HG03575 (cell line): ENCODE data around the gene POC5.

Source experiments
- ATAC-seq: cut with Tn5 transposase; IDR thresholded peaks from one replicate; pipeline ENCODE4 v1.9.1; 2021; ENCODE audit not compliant: unreplicated experiment, insufficient number of reproducible peaks, low FRiP score; ENCODE audit errors: extremely low read depth

POC5 gene

DNA sequence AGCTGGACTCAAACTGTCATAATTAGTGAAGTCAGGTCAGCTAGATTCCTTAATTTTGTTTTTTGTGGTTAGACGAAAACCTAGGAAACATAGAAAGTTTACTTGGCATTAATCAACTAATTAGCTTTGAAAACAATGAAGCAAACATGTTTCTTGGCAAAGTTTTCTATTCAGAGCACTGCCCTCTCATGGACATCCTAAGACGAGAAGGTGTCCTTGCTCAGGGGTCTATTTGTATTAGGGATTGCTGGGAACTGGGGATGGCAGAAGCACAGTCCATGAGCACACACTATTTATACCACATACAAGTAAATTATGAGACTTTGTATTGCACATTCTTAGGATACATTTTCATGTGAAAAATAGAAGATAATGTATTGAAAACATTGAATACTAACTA lies 49.7 kb downstream of the POC5 start:
- no peak for ATAC-seq

DNA sequence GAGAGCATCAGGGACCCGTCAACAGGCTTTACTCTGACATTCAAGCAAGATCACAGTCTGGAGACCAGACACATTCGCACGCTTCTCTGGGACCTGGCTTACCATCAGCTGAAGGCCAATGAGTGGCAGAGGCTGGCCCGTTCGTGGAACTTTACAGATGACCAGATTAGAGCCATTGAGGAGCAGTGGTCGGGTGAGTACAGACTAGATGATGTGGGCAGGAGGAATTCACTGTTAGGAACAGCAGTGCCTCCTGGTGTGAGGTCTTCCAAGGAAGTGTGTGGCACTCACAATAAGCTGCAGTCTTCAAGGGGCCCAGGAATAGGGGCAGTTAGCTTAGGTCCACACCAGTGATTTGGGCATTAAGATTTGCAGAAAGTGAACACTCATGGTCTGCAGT lies 50.4 kb downstream of the POC5 start:
- ATAC-seq = no peak

DNA sequence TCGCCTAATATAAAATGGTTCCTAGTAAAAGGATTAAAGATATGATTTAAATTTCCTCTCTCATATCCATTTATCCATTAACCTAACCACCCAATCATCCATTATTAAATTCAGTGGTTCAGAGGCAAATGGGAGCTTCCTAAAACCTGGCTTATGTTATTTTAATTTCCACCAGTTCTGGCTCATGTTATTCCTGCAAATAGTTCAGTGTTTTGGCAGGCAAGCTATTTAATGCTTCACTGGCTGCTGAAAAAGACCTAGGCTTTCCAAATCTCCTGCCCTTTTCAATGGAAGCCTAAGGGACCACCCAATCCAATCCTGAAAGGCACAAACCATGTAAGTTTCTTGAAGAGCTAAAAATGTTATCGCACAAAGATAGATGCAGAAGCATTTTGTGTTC lies 52.3 kb downstream of the POC5 start:
- ATAC-seq = no peak

DNA sequence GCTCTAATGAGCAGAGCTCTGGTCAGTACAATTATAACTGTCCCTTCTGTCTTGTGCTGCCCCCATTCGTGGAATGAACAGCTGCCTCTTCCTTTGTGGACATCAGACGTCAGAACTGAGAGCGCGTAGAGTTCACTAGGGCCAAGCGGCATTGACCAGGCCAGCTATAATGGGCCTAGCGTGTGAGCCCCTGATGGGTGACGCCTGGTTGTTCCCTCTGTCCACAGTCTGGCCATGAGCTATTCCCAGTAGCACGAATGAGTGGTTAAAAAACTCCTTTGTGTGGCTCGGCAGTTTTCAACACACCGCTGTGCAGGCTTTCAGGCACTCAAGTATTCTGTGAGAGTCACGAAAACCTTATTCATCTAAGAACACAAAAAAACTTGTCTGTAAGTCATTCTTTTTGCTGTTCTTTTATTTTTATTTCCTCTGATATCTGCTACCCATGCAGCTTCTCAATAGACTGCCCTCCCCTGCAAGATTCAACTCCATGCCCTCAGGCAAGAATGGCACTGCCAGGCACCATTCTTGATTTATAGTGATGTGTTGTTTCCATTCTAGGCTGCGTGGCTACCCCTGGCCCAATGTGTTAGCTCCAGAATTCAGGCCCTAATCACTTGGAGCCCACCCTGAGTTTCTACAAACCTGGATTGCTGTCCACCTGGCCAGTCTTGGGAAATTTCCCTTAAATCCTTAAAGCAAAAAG lies 53.5 kb downstream of the POC5 start:
- ATAC-seq = no peak

DNA sequence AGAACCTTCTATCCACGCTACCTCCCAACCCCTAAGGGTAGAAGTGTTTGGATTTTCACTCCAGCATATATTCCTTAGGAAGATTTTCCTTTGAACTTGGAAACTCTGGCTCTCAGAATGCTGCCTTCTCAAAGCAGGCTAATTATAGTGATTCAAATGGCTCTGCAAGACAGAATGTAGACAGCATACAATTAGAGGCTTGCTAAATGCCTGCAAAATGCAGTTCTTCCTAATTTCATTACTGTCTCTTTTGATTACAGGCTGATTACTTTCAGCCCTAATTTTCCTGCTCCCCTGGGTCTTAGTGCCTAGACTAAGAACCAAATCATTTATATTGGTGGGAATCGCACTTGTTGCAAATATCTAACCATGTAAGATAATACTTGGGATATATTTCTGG lies 55.2 kb downstream of the POC5 start:
- ATAC-seq = no peak

DNA sequence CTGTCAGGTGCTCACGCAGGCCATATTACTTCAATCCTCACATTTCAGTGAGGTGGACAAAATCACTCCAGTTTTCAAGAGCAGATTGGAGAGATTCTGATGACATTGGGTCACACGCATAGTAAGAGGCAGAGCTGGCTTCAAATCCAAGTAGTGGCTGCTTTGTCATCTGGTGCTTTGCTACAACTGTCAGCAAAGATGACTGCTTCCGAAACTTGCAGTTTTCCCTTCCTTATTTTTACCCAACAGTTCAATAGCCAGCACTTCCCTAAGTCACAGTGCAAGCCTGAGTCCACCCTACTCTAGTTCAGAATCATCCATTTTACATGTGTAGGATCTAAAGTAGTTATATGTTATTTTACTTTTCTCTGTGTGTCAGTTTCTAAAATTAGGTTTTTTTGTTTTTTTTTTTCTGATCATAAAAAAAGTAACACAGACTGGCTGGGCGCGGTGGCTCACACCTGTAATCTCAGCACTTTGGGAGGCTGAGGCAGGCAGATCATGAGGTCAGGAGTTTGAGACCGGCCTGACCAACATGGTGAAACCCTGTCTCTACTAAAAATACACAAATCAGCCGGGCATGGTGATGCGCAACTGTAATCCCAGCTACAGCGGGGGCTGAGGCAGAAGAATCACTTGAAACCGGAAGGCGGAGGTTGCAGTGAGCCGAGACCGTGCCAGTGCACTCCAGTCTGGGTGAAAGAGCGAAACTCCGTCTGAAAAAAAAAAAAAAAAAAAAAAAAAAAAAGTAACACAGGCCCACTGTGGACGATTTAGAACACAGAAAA lies 56.4 kb downstream of the POC5 start:
- no peak for ATAC-seq

DNA sequence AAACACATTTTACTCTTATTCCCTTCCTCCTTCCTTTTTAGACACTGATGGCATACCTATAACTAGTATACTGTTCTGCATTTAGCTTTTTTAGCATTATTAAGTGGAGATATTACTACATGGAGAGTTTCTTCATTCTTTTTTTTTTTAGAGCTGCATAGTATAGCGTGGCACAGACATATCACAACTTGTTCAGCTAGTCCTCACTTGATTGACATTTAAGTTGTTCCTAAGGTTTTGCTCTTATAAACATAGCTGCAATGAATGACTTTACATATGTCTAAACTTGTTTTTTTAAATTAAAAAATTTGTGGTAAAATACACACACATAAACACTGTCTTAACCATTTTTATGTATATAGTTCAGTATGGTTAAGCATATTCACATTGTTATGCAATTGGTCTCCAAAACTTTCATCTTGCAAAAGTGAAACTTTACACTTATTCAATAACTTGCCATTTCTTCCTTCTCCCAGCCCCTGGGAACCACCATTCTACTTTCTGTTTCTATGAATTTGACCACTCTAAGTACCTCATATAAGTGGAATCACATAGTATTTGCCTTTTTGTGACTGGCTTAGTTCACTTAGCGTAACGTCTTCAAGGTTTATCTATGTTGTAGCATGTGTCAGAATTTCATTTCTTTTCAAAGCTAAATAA lies 57.3 kb downstream of the POC5 start:
- ATAC-seq = no peak

DNA sequence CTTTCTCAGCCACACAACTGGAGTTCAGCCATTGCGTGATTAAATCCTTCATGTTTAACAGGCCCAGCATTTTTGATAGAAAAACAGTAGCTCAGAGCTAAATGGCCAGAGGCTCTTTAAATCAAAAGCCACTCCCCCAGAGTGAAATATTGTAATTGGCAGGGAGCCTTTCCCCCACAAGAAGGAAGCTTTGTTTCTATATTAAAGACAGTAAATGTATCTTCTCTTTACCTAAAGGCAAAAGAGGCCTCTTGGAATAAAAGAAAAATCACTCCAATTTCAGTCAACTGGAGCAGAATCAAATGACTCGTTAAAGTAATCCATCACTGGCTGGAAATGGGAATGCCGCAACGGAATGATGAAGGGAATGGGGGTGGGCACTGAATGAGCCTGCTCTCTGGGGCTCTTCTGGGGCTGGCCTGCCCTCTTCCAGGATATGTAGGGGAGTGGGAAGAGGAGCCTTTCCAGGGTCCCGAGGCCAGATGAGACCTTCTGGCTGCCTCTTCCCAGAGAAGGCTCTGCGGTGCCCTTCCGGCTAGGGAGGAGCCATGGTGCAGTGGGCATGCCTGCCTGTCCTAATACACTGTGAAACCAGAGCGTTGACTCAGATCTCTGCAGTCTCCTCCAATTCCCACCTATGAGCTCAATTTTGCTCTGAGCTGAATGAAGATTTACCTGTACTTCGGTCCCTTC lies 60.8 kb downstream of the POC5 start:
- no peak for ATAC-seq

DNA sequence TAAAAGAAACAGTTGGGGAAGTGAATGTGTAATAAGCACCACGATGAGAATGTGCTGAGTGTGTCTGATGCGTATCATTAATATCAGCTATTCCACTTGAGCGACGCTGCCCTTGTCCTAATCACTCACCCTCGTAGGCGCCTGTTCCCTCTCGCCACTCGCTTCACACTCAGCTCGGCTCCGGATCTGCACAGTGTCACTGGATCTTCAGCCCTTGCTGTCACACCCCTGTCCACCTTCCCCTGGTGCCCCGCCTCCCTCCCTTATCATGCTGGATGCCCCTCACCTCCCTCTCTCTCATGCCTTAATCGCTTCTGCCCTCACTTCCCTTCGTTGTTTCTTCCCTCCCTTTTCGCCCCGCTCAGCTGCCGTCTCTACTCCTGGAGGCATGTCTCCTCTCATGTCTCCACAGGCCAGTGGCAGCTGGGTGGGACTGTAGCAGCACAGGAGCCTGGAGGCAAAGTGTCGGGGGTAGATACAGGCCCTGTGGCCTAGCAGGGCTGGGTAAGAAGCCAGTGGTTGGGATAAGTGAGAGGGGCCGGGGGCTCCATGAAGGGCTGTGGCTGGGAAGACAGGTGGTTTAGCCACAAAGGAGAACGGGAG lies 62.4 kb downstream of the POC5 start:
- ATAC-seq = no peak

DNA sequence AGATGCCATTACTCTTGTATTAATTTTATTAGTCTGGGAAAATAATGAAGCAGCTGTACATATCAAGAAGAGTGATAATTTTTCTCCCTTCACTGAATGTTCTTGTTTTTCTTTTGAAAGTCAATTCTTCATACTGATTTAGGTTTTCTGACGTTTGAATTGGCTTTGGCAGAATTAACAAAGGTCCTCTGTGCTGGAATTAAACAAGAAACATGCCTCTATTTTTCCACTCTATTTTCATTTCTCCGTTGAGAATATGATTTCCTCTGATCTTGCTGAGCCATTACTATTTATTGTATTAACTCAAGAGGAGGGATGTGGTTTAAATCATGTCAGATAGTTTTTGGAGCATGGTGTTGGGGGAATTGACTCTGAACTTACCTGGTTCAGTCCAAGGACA lies 63.7 kb downstream of the POC5 start:
- no peak for ATAC-seq

DNA sequence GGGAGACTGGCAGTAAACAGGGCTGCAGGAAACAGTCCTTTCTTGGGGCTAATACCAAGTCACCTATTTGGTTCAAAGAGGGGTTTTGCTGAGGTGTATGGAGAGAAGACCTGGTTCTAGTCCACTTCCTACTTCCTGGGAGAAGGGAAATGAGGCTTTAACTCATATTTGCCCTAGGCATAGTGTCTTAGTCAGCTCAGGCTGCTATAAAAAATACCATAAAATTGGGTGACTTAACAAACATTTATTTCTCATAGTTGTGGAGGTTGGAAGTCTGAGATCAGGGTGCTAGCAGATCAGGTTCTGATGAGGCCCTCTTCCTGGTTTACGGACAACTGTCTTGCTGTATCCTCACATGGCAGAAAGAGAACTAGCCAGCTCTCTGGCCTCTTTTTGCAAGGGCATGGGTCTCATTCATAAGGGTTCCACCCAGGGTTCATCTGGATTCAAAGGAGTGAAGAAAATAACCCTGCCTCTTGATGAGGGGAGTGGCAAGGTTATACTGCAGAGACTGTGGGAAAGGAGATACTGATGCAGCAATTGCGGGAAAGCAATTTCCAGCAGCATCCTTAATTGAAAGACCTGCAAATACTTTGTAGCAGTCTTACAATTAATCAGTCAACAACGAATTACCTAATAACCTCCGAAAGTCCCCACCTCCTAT lies 65.5 kb downstream of the POC5 start:
- no peak for ATAC-seq

DNA sequence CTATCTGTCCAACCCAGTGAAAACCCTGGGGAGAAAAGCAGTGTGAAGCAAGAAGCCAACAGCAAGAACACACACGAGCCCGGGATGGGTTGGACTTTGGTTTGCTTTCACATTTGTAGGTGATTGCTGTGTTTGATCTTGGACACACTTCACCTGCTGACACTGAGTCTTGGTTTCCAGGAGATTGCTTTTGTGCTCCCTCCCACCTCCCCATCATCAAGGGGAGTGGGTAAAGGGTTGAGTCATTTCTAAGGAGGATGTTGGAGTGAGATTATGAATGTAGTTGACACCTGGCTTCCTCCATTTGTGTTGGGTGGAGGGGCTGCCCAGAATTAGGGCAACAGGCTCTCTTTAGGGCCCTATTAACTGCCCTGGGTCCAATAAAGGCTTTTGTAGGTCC lies 68.5 kb downstream of the POC5 start:
- ATAC-seq = no peak

DNA sequence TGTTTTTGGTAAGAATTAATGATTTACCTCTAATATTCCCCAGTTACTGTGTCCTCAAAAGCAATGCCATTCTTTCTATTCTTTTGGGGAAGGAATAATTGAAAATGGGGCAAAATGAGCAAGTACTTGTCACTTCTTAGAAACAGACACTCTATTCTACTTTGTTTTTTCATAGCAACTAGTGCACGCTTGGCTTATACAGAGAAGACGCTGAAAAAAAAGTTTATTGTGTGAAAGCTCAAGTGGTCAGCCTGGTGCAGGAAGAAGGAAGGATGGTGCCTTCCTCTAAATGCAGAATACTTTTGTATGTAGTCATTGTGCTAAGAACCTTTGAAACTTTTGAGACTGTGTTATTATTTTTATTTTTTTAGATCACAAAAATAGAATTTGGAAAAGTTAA lies 76.4 kb downstream of the POC5 start:
- ATAC-seq = no peak

DNA sequence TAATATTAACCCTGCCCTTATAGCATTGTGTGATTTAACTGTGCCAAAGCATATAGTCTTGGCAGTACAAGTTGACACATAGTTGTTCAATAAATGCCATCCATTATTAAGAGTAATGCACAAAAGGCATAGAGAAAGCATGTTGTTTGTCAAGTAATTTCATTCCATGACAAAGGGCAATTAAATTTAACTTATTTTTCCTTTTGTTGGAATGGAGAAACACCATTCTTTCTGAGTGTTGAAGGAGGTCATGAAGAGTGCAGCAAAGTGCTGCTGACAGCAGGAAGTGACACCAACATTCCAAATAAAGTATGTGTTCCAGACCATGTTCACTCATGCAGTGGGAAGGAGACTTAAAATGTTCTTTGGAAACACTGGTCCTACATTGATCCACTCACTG lies 76.8 kb downstream of the POC5 start:
- no peak for ATAC-seq

DNA sequence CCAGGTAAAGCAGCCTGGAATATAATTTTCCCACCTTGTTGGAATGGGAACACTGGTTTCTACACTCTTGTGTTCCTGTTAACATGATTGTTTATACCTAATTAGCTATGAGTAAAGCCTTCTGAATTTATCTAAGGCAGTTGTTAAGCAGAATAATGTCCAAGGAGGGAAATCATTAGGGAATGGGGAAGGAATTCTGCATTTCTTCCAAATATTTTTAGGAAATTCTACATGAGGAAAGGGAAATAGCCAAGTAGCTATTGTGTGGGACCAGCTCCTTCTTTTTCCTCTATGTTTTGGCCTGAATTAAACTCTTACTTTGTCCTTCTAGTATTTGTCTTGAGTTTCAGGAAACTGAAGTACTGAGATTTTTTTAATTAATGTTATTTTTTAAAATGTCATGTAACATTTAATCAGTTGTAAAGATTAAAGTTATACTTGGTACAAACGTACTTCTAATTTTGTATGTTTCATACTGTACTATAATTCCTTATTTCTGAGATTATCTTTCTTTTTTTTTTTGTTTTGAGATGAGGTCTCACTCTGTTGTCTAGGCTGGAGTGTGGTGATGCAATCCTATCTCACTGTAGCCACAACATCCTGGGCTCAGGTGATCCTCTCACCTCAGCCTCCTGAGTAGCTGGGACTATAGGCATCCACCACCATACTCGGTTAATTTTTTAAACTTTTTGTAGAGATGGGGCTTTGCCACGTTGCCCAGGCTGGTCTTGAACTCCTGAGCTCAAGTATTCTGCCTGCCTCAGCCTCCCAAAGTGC lies 77.5 kb downstream of the POC5 start:
- ATAC-seq = no peak

DNA sequence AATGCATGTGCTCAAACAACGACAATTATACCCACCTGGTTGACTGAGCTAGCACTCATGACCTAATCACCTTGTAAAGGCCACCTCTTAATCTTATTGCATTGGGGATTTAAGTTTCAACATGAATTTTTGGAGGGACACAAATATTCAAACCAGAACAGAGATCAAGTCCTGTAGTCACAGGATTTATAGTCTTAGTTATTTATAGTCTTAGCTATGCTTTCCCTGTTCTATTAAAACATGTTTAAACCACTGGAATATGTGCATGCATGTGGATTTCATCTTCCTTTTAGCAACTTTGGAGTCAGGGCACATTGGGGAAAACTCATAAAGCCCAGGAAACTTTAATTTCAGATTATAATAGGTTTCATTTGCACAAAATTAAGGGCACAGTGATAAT lies 79.3 kb downstream of the POC5 start:
- no peak for ATAC-seq

DNA sequence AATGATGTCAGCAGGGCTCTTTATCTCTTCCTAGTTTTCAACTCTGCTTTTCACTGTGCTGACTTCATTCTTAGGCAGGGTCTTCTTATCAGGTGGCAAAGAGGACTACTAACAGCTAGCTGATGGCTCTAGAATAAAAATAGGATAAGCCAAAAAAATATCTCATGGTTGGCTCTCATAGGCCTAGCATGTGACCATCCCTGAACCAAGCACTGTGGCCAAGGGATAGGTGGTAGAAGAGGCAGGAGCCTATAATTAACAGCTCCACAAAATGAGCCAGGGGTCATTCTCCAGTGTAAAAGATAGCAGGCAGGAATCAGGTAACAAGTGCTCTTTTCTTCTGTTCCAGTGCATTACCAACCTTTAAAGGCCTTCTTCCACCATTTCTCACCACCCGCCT lies 84.9 kb downstream of the POC5 start:
- no peak for ATAC-seq

DNA sequence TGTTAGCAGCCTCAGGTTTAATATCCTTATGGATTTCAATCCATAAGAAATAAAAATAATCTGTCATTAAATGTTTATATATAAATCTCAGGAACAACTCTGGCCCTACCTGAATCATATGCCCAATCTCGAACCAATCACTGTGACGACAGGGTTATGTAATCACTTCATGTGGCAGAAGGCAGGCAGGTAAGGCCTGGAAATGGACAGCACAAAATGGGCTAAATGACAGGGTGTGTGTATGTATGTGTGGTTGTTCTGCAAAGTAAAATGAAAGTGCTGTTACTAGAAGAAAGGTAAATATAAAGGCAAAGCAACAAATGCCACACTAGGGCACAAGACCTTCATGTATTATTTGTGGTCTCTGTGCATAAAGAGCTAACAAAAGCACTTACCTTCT lies 86.4 kb downstream of the POC5 start:
- no peak for ATAC-seq
